ENCODE data around the gene CHPT1.

DNA sequence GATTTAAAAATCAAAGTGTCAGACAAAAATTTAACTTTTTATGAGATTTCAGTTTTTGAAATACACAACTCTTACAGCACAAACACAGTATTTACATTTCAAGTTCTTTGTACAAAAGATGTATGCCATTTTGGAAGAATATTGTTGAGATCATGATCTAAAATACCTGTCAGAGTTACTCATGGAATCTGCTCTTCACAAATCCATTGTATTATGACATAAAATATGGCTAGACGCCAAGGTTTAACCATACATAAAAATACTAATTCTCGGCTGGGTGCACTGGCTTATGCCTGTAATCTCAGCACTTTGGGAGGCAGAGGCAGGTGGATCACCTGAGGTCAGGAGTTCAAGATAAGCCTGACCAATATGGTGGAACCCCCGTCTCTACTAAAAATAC lies 48.0 kb downstream of the CHPT1 start:
- TF ChIP-seq, protein P1, sequence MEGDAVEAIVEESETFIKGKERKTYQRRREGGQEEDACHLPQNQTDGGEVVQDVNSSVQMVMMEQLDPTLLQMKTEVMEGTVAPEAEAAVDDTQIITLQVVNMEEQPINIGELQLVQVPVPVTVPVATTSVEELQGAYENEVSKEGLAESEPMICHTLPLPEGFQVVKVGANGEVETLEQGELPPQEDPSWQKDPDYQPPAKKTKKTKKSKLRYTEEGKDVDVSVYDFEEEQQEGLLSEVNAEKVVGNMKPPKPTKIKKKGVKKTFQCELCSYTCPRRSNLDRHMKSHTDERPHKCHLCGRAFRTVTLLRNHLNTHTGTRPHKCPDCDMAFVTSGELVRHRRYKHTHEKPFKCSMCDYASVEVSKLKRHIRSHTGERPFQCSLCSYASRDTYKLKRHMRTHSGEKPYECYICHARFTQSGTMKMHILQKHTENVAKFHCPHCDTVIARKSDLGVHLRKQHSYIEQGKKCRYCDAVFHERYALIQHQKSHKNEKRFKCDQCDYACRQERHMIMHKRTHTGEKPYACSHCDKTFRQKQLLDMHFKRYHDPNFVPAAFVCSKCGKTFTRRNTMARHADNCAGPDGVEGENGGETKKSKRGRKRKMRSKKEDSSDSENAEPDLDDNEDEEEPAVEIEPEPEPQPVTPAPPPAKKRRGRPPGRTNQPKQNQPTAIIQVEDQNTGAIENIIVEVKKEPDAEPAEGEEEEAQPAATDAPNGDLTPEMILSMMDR (conservative IDR thresholded peaks at IDR 0.05; ENCODE audit: low read length), result no peak
- no peak for TF ChIP-seq EZH2phosphoT487 (IDR thresholded peaks at IDR 0.05; ENCODE audit: borderline replicate concordance)
